ENCODE results near the gene PPP2R2D. TPM values are rescaled to one million over a fixed set of nuclear protein-coding genes. Genes with fewer than 3 reads are reported as not detected.
A peak's percentile ranks its signal among the peaks of the same experiment; 100 is the strongest.
"Not testable (repeated sequence)": the region's sequence is repeated elsewhere in the genome, so short reads cannot be mapped to it uniquely, and the experiment has no call there.

Gene PPP2R2D
- total RNA-seq, 2 donors from 2014 or later: 23.5 to 23.7 TPM

DNA sequence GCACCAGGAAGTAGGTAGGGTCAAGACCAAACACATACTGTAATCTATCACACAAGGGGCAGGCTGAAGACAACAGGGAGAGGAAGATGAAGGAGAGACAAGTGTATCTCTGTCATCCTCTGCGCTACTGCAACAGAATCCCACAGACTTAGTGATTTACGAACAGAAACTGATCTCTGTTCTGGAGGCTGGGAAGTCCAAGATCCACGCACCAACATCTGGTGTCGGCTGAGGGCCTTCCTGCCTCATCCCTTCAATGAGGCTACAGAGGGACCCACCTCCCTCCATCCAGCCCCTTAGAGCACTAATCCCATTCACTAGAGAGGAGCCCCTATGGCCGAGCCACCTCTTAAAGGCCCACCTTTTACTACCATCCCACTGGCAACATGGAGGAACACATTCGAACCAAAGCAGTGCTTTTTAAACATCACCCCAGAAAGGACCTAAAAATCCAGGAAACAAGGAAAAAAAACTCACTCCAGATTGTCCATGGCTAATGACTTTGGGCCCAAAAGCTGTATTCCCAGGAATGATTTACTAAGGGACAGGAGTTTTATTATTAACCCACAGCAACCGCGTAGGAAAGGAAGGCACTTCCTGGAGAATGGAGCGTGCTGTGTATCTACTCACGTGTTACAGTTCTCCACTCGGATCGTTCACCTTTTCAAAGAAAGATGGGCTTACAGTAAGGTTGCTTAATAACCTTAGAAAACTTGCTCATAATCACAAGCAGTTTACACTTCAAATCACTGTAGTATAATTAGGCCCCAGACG, 76.7 kb downstream of the PPP2R2D start:
- DNase-seq (ENCODE audit: low spot score): no peak
- intact Hi-C loops (cut with DNase I): no loop called here

DNA sequence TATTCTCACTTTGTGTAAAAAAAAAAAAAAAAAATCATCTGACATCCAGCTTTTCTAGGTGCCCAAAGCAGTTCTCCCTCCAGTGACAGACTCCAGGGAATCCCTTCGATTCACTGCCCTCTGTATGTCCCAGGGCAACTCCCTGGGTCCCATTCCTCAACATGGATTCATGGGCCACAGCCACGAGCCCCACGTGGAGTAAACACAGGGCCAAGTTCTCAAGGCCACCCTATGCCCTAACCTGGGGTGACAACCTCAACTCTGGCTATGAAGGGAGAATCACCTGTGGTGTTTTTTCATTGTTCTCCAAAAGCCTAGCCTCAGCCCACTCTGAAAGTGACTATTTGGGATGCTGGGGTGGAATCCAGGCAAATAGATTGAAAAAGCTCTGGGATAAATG, 77.6 kb downstream of the PPP2R2D start:
- intact Hi-C loops (cut with DNase I): no loop called here
- DNase-seq (ENCODE audit: low spot score): no peak

DNA sequence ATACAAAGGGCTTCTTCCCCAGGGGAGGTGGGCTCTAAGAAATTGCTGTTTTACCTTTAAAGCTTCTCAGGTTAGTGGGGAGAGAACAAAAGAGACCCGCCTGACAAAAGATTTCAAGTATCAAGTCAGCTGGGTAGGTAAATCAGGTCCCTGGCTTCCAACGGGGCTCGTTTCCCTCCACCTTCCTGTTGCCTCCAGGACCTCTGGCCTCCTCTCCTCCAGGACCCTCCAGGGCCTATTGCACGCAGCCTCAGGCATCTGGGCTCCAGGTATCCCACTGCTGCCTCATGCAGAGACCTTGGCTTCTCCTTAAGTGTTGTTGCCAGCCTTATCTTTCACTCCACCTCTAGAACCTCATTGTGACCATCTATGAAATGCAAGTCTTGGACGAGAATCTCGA, 78.0 kb downstream of the PPP2R2D start:
- DNase-seq (ENCODE audit: low spot score): peak; percentile 18
- intact Hi-C loops (cut with DNase I): no loop called here

DNA sequence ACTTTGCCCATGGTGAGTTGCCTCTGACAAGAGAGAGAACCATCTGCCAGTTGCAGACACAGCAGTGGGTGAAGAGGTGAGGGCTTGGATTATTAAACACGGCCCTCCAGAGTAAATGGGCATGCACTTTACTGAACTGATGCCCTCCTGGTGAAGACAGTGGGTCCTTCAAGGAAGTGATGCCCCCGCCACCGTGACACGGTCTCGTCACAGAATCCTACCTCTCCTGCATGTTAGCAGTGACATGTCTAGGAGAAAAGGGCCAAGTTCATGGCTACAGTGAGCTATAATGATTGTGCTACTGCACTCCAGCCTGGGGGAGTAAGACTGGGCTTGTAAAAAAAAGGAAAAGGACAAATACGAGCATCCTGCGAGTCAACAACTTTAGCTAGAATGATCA, 78.5 kb downstream of the PPP2R2D start:
- DNase-seq (ENCODE audit: low spot score): no peak
- intact Hi-C loops (cut with DNase I): no loop called here

DNA sequence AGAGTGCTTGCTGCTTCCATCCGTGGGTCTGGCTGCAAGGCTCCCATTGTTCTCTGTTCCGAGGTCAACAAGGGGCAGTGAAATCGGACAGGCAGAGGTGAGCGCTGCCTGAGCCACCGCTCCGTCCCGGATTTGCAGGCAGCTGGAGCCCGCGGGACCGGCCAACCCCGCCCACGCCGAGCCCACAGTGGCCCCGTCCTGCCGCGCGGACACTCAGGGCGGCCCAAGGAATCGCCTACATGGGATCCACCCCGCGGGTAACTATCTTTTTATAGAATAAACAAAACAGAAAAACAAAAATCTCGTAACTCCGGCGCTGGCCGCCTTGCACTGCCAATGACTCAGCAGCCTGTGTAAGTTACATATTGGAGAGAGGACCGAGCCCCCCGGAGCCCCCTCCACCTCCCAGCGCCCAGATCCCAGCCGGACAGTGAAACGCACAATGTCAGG, 79.0 kb downstream of the PPP2R2D start:
- peak; percentile 80 for DNase-seq (ENCODE audit: low spot score)
- intact Hi-C loops (cut with DNase I): no loop called here

DNA sequence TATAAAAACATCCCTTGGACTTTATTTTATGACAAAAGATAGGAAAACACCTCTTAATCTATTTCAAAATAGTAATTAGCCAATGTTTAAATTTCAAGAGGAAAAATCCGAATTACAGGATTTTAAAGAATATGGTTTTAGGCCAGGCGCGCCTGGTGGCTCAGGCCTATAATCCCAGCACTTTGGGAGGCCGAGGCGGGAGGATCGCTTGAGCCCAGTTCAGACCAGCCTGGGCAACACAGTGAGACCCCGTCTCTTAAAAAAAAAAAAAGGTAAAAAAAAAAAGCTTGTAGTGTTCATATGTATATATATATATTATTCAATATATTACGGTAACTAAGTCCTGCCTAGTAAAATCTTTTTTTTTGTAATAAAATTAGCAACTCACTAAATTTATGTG, 79.5 kb downstream of the PPP2R2D start:
- intact Hi-C loops (cut with DNase I): no loop called here
- no peak for DNase-seq (ENCODE audit: low spot score)

DNA sequence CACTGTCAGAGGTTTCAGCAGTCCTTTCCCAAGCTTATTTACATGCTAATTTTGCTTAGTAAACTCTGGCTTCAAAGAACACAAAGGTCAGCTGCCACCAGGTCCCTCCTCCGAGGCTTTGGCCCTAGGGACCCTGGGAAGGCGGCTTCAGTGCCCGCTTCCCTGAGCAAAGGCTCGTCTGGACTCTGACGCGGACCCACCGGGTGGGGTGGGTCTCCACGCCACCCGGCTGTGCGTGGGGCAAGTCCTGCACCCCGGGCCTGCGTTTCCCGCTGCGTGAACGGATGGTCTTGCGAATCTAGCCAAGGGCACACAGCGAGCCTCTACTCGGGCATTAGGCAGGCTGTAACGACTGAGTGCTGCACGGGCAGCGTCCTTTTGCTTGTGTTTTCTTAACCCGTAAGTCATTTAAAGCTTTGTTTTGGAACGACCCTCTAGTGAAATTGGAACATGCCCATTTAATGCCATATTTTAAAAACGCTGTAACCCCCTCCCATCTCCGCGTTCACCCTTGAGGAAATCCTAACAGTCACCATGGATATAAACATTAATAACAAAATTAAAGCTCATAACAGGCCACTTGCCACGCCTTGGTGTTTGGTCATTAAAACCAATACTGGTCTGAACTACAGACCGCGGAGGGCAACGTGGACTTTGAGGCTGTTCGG, 80.1 kb downstream of the PPP2R2D start:
- intact Hi-C loops (cut with DNase I): no loop called here

DNA sequence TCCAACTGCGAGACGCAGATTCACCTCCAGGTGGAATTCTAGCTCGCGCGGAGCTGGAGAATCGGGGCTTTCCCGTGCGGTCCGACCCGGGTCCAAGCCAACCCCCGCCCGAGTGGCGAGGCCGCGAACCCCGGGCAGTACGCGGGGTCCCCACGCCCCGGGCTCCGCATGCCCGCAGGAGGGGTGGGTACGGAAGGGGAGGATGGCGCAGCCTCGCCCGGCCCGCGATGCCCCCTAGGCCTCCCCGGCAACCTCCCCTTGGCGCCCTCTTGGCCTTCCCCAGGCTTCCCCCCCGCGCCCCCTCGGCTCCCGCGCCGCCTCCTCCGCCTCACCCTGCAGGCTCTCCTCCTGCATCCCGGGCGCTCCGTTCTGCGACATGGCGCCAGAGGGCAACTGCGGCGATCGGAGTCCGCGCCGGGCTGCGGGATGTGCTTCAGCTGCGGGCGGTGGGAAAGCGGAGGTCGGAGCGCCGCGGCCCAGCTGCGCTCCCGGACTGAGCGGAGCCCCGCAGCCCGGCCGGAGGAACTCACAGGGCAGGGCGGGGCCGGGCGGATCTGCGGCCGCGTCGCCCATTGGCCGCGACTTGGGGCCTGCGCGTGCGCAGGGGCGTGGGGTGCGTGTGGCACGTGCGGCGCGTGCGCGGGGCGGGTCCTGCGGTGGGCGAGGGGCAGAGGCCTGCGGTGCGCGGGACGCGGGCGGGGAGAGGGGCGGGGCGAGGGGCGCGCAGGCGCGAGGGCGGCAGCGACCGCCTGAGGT, 80.8 kb downstream of the PPP2R2D start, which contains the start of gene BNIP3:
Gene BNIP3 (minus strand): TSS at position 495 of the 756 bp plus-strand sequence. CDS start 117 bp downstream, at position 378.
- intact Hi-C loops (cut with DNase I): no loop called here
- peak; percentile 97 for DNase-seq (ENCODE audit: low spot score)

More for the DNA sequence above, 80.1 kb downstream of the PPP2R2D start:
- DNase-seq (ENCODE audit: low spot score): peak; percentile 77

DNA sequence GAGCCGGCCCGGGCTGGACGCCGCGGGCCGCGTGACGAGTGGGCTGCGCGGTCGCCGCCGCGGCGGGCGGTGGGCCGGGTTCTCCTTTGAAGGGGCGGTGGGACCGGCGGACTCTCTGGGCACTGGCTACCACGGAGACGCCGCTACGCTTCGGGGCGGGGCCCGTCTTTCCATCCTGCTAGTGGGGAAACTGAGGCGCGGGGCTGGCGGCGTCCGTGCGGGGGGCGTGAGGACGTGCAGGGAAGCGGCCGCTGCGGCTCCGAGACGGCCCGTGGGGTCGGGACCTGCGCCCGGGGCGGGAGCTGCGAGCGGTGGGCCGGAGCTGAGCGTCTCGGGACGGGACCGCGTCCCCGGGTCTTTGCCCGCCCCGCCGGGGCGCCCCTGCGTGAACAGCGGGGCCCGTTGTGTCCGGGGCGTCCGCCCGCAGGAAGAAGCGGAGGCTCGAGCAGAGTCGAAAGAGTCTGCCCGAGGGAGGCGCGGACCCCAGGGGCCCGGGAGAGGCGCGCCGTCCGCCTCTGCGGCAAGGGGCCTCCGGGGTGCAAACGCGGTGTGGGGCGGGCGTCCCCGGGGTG, 81.5 kb downstream of the PPP2R2D start:
- DNase-seq (ENCODE audit: low spot score): no peak
- intact Hi-C loops (cut with DNase I): no loop called here

DNA sequence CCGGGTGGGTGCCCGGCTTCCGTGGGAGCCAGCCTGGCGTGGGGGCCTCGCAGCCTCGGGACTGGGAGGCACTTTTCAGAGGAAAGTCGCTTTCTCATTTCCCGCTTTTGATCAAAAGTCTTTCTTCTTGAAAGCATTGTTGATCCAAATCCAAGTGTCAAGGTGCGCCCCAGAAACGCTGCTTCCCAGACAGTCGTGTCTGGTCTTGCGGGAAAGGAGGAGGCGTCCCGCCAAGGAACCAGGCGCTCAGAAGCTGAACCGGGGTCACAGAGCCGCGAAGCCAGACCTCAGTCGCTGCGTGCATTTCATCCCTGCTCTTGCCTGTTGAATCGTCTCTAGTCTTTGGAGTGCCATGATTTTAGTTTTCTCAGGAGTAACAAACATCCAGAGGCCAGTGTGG, 82.0 kb downstream of the PPP2R2D start:
- intact Hi-C loops (cut with DNase I): no loop called here
- DNase-seq (ENCODE audit: low spot score): peak; percentile 80

DNA sequence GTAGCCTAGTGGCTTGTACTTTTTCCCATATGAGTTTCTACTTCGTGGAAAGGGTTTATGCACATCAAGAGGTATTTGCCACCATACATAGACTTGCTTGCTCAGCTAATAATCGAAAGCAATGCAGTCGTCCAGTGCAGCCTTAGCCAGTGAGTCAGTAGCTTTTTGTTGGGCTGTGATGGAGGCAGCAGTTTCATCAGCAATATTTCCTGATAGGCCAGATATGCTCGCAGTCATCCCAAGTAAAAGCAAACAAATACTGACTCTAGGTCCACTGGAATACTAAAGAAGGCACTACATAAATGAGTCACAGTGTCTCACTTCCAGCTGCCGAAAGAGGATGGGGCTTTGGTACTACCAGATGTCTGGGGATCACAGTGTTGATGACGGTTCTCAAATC, 83.0 kb downstream of the PPP2R2D start:
- intact Hi-C loops (cut with DNase I): no loop called here
- no peak for DNase-seq (ENCODE audit: low spot score)

DNA sequence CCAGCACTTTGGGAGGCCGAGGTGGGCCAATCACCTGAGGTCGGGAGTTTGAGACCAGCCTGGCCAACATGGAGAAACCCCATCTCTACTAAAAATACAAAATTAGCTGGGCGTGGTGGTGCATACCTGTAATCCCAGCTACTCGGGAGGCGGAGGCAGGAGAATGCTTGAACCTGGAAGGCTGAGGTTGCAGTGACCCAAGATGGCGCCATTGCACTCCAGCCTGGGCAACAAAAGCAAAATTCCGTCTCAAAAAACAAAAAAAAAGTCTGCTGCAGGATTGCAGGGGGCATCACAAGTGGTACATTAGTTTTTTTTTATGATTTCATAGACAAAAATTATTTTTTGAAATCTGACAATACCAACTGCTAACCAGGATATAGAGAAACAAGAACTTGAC, 86.0 kb downstream of the PPP2R2D start:
- DNase-seq (ENCODE audit: low spot score); intact Hi-C loops (cut with DNase I): not testable (repeated sequence)

DNA sequence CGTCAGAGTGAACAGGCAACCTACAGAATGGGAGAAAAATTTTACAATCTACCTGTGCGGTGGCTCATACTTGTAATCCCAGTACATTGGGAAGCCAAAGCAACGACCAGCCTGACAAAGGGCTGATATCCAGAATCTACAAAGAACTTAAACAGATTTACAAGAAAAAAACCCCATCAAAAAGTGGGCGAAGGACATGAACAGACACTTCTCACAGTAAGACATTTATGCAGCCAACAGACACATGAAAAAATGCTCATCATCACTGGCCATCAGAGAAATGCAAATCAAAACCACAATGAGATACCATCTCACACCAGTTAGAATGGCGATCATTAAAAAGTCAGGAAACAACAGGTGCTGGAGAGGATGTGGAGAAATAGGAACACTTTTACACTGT, 86.5 kb downstream of the PPP2R2D start:
- DNase-seq (ENCODE audit: low spot score); intact Hi-C loops (cut with DNase I): not testable (repeated sequence)

DNA sequence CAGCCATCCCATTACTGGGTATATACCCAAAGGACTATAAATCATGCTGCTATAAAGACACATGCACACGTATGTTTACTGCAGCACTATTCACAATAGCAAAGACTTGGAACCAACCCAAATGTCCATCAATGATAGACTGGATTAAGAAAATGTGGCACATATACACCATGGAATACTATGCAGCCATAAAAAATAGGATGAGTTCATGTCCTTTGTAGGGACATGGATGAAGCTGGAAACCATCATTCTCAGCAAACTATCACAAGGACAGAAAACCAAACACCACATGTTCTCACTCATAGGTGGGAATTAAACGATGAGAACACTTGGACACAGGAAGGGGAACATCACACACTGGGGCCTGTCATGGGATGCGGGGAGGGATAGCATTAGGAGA, 87.0 kb downstream of the PPP2R2D start:
- intact Hi-C loops (cut with DNase I); DNase-seq (ENCODE audit: low spot score): not testable (repeated sequence)

DNA sequence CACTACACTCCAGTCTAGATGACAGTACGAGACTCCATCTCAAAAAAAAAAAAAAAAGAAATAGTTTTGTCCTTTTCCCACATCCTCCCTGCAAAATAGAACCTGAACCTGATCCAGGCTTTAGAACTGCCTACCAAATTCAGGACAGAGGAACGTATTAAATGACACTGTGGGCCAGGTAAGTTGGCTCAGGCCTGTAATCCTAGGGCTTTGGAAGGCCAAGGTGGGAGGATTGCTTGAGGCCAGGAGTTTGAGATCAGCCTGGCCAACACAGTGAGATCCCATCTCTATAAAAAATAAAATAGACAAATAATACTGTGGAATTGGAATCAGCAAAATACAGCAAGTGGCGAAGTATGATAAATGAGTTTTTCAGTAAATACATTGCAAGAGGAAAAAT, 90.9 kb downstream of the PPP2R2D start:
- intact Hi-C loops (cut with DNase I): no loop called here
- no peak for DNase-seq (ENCODE audit: low spot score)

DNA sequence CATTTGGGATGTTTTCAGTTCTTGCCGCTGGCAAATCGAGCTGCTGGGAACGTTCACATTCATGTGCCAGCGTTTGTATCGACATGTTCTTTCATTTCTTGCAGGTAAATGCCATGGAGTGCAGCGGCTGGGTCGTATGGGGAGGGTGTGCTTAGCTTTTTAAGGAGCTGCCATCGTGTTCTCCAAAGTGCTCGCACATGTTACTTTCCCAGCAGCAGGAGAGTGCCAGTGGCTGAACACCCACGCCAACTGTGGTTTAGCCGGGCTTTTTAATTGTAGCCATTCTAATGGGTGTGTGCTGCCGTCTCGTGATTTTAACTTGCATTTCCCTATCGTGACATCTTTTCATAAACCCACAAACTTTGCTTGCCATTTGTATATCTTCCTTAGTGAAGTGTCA, 92.5 kb downstream of the PPP2R2D start:
- no peak for DNase-seq (ENCODE audit: low spot score)
- intact Hi-C loops (cut with DNase I): no loop called here

DNA sequence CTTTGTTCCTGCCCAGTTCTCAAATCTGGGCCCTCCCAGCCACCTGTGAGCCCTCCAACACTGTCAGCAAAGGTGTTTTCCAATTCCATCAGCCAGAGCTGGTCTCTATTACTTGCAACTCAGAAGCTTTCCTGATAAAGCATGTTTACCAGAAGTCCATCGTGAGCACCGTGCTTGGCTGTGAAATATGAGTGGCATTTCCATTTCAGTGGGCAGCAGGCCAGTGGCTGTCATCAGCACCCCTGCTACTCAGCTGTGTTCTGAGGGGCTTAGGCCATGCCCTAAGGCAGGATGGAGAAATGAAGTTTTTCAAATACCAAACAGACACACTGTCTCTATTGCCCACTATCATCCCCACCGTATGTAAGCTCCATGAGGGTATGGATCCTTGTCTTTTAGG, 93.6 kb downstream of the PPP2R2D start:
- intact Hi-C loops (cut with DNase I): no loop called here

DNA sequence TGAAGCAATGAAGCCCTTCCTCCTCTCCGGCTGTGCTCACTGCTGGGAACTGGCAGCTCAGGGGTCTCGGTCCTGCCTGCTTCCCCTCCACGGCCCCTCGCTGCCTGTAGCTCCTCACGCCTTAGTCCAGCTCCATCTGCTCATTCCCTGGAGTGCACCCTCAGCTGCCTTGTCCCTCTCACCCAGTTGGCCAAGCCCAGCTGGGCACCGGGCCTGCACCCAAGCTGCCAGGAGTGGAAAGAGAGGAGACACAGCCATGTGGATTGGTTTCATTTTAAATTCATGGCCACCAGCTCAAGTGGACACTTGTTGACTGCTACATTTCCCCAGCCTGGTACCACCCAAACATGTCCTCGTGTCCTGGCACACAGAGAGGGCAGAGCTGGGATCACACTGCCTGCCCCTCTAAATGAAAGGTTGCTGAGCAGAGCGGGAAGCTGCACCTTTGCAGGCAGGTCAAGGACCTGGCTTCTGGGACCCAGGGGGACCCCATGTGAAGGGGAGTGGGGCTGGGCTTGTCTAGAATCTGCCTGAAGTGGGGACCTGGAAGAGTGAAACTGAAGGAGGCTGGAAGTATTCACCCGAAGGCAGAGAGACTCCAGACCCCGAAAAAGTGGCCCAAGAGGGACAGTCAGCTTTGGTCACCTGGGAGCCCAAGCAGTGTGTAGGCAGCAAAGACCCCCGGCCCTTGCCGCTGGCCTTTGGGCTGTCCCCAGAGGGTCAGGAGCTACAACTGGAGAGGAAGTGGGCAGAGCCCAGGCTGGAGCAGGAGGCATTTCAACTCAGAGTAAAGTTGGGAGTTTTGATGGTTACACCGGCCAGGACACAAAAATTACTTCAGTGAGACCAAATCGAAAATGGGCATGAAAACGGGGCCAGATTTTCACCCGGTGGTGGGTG, 95.9 kb downstream of the PPP2R2D start:
- DNase-seq (ENCODE audit: low spot score): no peak
- intact Hi-C loops (cut with DNase I): no loop called here

More for the DNA sequence above, 93.6 kb downstream of the PPP2R2D start:
- no peak for DNase-seq (ENCODE audit: low spot score)

Measured in posterior vena cava (tissue), 2 donors.